Subcutaneous adipose tissue (tissue), 4 donors: Measurements from ENCODE around the gene CRYGB. TPM values are rescaled to one million over a fixed set of nuclear protein-coding genes. Genes with fewer than 3 reads are reported as not detected.

ENCODE experiments used
- CTCF ChIP-seq: fragments of 450-650 bp; IDR thresholded peaks from one replicate; pipeline ENCODE4 v1.5.1; 2016; ENCODE audit warnings: low read depth, mild to moderate bottlenecking, control low read depth, antibody characterized with exemption, moderate library complexity
- total RNA-seq, 4 donors: library from RNA; depleted of rRNA; stranded (reverse); fragments of >200 nt; gene quantifications; one replicate each; pipeline ENCODE4 v1.1.0, GENCODE V29; 2016

The CRYGB gene
- total RNA-seq, 4 donors from 2014 or later, result not detected

- no peak for TF ChIP-seq CTCF
These were observed 26.2 kb upstream of the CRYGB start for GRCh38 chr2:208172125-208172524.

GRCh38 chr2:208164951-208165755, 19.2 kb upstream of the CRYGB start:
- no peak for TF ChIP-seq CTCF

- TF ChIP-seq CTCF, result no peak
These were observed 17.5 kb upstream of the CRYGB start, which contains the start of gene CRYGA for GRCh38 chr2:208163489-208163888. Gene CRYGA, minus strand, starts transcription at chr2:208163589. Its CDS starts 33 bp downstream, at chr2:208163556.

- TF ChIP-seq CTCF, result no peak
These were observed 10.5 kb upstream of the CRYGB start for GRCh38 chr2:208156439-208156838.

- no peak for TF ChIP-seq CTCF
These were observed 7.2 kb upstream of the CRYGB start for GRCh38 chr2:208153156-208153555.

GRCh38 chr2:208150956-208151355, 5.0 kb upstream of the CRYGB start:
- no peak for TF ChIP-seq CTCF

- no peak for TF ChIP-seq CTCF
These were observed 4.1 kb upstream of the CRYGB start for GRCh38 chr2:208150094-208150493.
